Measurements from ENCODE around the gene SPI1.

The SPI1 gene

DNA sequence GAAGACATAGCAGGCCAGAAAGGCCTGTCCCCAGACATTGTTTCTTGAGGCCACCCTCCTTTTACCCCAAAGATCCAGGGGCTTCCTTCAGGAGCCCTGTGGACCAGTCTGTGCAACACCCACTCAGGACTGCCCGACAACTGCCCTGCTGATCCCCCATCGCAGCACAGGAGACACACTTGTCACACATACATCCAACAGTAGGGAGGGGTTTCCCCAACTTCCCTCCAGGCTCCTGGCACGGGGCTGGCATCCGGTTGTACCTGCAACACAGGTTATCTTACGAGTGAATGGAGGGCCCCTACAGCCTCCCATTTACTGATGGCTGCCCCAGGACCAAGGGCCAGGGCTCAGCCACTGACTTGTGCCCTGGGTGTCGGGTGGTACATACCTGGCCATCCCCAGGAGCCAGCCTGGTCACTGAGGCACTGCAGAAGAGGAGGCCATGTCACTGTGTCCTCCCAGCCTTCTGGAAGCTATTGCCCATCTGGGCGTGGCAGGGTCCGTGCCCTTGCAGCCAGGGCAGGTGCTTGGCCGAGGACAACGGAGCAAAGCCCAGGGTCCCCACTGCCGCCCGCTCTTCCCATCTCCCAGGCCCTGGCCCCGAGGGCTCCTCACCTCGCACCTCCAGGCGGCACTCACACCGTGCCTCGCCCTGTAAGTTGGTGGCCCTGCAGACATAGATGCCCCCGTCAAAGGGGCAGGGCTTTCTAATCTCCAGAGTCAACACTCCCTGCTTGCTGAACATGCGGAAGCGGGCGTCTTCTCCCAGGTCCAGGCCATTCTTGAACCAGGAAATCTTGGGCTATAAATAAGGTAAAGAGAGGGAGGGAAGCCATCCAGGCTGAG lies 46.7 kb downstream of the SPI1 start:
- H3K9ac ChIP-seq (ENCODE audit: low read depth, low read length, poor library complexity) = no peak overlapping the region
- H3K4me2 ChIP-seq (ENCODE audit: insufficient read depth, low read length, poor library complexity, severe bottlenecking) = no peak overlapping the region
- peak overlapping the region; percentile 75 for H3K23ac ChIP-seq (ENCODE audit: low read depth, low read length, poor library complexity)
- no peak overlapping the region for H2AFZ ChIP-seq (ENCODE audit: low read length)
- no peak overlapping the region for H3K4ac ChIP-seq (ENCODE audit: low read length)
- H3K79me1 ChIP-seq (ENCODE audit: low read depth, low read length) = peaks cover 1% of the 10 kb centered on the region
- no peaks in the 10 kb centered on the region for H3K4me1 ChIP-seq (ENCODE audit: control insufficient read depth in 2 of 2, insufficient read depth in 1 of 2, low read depth in 1 of 2, low read length in 2 of 2)
- WGBS, 2 donors (ENCODE audit: extremely low coverage in 2 of 2, insufficient read length in 2 of 2, insufficient replicate concordance in 1 of 2) = no CpG with 5 or more reads among the region's 21 CpGs
- H2BK5ac ChIP-seq (ENCODE audit: low read length) = peak overlapping the region; percentile 30
- peaks cover 13 to 38% of the 10 kb centered on the region in 2 donors for H3K36me3 ChIP-seq (replicated peaks in 1 of 2; ENCODE audit: control insufficient read depth in 2 of 2, insufficient read depth in 2 of 2, low read length in 2 of 2)
- no peak overlapping the region for H3K27ac ChIP-seq (replicated peaks; ENCODE audit: low read length)
- H2BK15ac ChIP-seq (ENCODE audit: low read length) = no peak overlapping the region
- H3K18ac ChIP-seq (ENCODE audit: low read length) = no peak overlapping the region
- no peaks in the 10 kb centered on the region for H3K9me3 ChIP-seq (replicated peaks in 1 of 2; ENCODE audit: control insufficient read depth in 2 of 2, insufficient read depth in 1 of 2, low read depth in 1 of 2, low read length in 2 of 2)
- H3K14ac ChIP-seq (ENCODE audit: low read length) = no peak overlapping the region
- H2BK120ac ChIP-seq (ENCODE audit: low read depth, low read length) = no peak overlapping the region
- H4K91ac ChIP-seq (ENCODE audit: low read depth, low read length, poor library complexity) = no peak overlapping the region
- no peak overlapping the region for H4K8ac ChIP-seq (ENCODE audit: low read depth, low read length)
- no peak overlapping the region for H3K4me3 ChIP-seq (ENCODE audit: low read length in 2 of 2)
- DNase-seq (ENCODE audit: low spot score) = no peak
- no peak overlapping the region for H2BK12ac ChIP-seq (ENCODE audit: low read length)
- no peaks in the 10 kb centered on the region for H3K27me3 ChIP-seq (ENCODE audit: control insufficient read depth in 3 of 3, insufficient read depth in 3 of 3, low read depth in 1 of 3, low read length in 3 of 3)
- peak overlapping the region; percentile 68 for H2AK5ac ChIP-seq (ENCODE audit: low read depth, low read length)

DNA sequence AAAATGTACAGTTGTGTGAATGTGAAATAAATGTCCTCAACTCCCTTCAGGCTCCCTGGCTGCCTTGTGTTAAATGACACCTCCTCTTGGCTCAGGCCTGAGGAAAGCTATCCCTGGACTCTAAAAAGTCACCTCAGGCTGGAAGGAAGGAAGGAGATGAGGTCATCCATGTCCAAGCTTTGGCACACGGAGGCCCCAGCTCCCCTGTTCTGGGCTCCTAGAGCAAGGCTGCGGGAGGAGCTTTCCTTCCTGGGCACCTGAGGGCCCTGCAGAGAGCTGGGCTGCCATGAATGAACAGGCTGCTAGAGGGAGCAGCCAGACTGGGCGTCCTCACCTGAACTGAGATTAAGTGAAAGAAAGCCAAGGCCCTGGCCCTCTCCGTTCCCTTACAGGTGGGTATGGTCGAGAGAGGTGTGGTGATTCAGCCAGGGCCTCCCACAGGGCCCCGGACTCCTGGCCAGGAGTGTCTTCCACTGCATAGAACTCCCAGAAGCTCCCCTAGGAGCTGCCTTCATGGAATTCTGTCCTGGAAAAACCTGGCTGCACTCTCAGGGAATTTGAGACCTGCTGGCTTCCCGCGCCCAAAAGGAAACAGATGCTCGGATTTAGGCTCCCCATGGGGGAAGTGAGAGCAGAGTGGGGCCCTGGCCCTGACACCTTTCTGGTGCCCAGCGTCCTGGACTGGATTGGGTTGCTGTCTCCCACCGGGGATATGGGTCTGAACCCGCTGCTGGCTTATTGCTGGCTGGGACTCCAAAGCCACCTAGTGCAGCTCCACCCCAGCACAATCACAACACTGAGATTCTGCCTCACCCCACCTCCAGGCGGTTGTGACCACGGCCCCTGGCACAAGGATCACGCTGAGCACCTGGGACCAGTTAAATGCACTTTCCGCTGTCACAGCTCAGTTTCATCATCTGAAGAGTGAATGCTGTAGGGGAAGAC lies 48.1 kb downstream of the SPI1 start:
- Histone ChIP-seq H4K8ac (ENCODE audit: low read depth, low read length) (peak overlapping the region; percentile 65), H3K27ac (replicated peaks; ENCODE audit: low read length) (no peak overlapping the region)

GRCh38 chr11:47329431-47329986 lies 48.8 kb downstream of the SPI1 start:
- Histone ChIP-seq H3K79me1 (ENCODE audit: low read depth, low read length) (peaks cover 1% of the 10 kb centered on the region), H3K18ac (ENCODE audit: low read length) (no peak overlapping the region), H3K4me3 (ENCODE audit: low read length in 2 of 2) (no peak overlapping the region), H2BK15ac (ENCODE audit: low read length) (no peak overlapping the region), H3K4ac (ENCODE audit: low read length) (no peak overlapping the region), H2AK5ac (ENCODE audit: low read depth, low read length) (no peak overlapping the region), H3K27me3 (ENCODE audit: control insufficient read depth in 3 of 3, insufficient read depth in 3 of 3, low read depth in 1 of 3, low read length in 3 of 3) (no peaks in the 10 kb centered on the region), H2BK5ac (ENCODE audit: low read length) (peak overlapping the region; percentile 60), H3K27ac (replicated peaks; ENCODE audit: low read length) (no peak overlapping the region), H3K14ac (ENCODE audit: low read length) (no peak overlapping the region), H4K91ac (ENCODE audit: low read depth, low read length, poor library complexity) (no peak overlapping the region), H3K4me1 (ENCODE audit: control insufficient read depth in 2 of 2, insufficient read depth in 1 of 2, low read depth in 1 of 2, low read length in 2 of 2) (no peaks in the 10 kb centered on the region), H3K9me3 (replicated peaks in 1 of 2; ENCODE audit: control insufficient read depth in 2 of 2, insufficient read depth in 1 of 2, low read depth in 1 of 2, low read length in 2 of 2) (no peaks in the 10 kb centered on the region), H2BK12ac (ENCODE audit: low read length) (no peak overlapping the region), H3K9ac (ENCODE audit: low read depth, low read length, poor library complexity) (peak overlapping the region; percentile 35), H2BK120ac (ENCODE audit: low read depth, low read length) (no peak overlapping the region), H3K23ac (ENCODE audit: low read depth, low read length, poor library complexity) (no peak overlapping the region), H3K4me2 (ENCODE audit: insufficient read depth, low read length, poor library complexity, severe bottlenecking) (no peak overlapping the region), H3K36me3 (replicated peaks in 1 of 2; ENCODE audit: control insufficient read depth in 2 of 2, insufficient read depth in 2 of 2, low read length in 2 of 2) (peaks cover 18 to 40% of the 10 kb centered on the region in 2 donors), H4K8ac (ENCODE audit: low read depth, low read length) (no peak overlapping the region), H2AFZ (ENCODE audit: low read length) (no peak overlapping the region)
- WGBS, 2 donors (ENCODE audit: extremely low coverage in 2 of 2, insufficient read length in 2 of 2, insufficient replicate concordance in 1 of 2) = no CpG with 5 or more reads among the region's 12 CpGs
- DNase-seq (ENCODE audit: low spot score) = no peak

More for the DNA sequence above, 48.1 kb downstream of the SPI1 start:
- no peak overlapping the region for H3K18ac ChIP-seq (ENCODE audit: low read length)
- H3K4me1 ChIP-seq (ENCODE audit: control insufficient read depth in 2 of 2, insufficient read depth in 1 of 2, low read depth in 1 of 2, low read length in 2 of 2) = no peaks in the 10 kb centered on the region
- H4K91ac ChIP-seq (ENCODE audit: low read depth, low read length, poor library complexity) = no peak overlapping the region
- no peaks in the 10 kb centered on the region for H3K27me3 ChIP-seq (ENCODE audit: control insufficient read depth in 3 of 3, insufficient read depth in 3 of 3, low read depth in 1 of 3, low read length in 3 of 3)
- H3K9me3 ChIP-seq (replicated peaks in 1 of 2; ENCODE audit: control insufficient read depth in 2 of 2, insufficient read depth in 1 of 2, low read depth in 1 of 2, low read length in 2 of 2) = no peaks in the 10 kb centered on the region
- no peak for DNase-seq (ENCODE audit: low spot score)
- no peak overlapping the region for H3K4ac ChIP-seq (ENCODE audit: low read length)
- no peak overlapping the region for H2AFZ ChIP-seq (ENCODE audit: low read length)
- no peak overlapping the region for H3K9ac ChIP-seq (ENCODE audit: low read depth, low read length, poor library complexity)
- no peak overlapping the region for H3K14ac ChIP-seq (ENCODE audit: low read length)
- H3K4me3 ChIP-seq (ENCODE audit: low read length in 2 of 2) = no peak overlapping the region
- H3K36me3 ChIP-seq (replicated peaks in 1 of 2; ENCODE audit: control insufficient read depth in 2 of 2, insufficient read depth in 2 of 2, low read length in 2 of 2) = peaks cover 18 to 40% of the 10 kb centered on the region in 2 donors
- no peak overlapping the region for H2BK12ac ChIP-seq (ENCODE audit: low read length)
- H3K23ac ChIP-seq (ENCODE audit: low read depth, low read length, poor library complexity) = no peak overlapping the region
- H2AK5ac ChIP-seq (ENCODE audit: low read depth, low read length) = no peak overlapping the region
- H2BK5ac ChIP-seq (ENCODE audit: low read length) = peak overlapping the region; percentile 60
- WGBS, 2 donors (ENCODE audit: extremely low coverage in 2 of 2, insufficient read length in 2 of 2, insufficient replicate concordance in 1 of 2) = no CpG with 5 or more reads among the region's 16 CpGs
- H3K79me1 ChIP-seq (ENCODE audit: low read depth, low read length) = peaks cover 1% of the 10 kb centered on the region
- H2BK15ac ChIP-seq (ENCODE audit: low read length) = no peak overlapping the region
- H3K4me2 ChIP-seq (ENCODE audit: insufficient read depth, low read length, poor library complexity, severe bottlenecking) = no peak overlapping the region
- no peak overlapping the region for H2BK120ac ChIP-seq (ENCODE audit: low read depth, low read length)
